ENCODE data around the gene IGFL4.
"Not testable (repeated sequence)": the region's sequence is repeated elsewhere in the genome, so short reads cannot be mapped to it uniquely, and the experiment has no call there.

Gene IGFL4

DNA sequence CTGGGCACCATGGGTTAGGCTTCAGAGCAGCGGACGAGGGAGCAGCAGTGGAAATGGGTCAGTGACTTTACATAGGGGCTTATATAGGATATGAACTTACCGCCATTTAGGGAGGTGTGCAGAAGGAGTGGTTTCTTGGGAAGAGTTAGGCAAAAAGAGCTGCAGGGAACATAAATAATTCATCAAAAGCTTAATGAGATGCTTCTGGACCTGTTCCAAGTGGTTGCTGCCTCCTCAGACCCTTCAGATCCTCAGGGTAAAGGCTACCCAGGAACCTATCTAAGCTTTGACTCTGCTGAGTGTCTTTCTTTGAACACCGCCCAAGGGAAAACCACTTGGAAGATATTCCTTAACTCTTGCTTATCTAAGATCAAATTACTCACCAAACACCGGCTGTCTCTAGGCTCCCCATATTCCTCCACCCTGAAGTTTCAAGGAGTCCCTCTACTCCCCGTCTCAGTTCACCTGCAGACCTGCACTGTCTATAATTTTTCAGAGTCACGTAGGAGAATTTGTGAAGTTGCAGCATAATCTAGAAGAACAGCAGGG, at the start of gene IGFL4:
IGFL4 (minus strand) TSS at position 51 of the 549 bp plus-strand sequence; CDS start at position 11, 40 bp downstream.
- no peak for DNase-seq

DNA sequence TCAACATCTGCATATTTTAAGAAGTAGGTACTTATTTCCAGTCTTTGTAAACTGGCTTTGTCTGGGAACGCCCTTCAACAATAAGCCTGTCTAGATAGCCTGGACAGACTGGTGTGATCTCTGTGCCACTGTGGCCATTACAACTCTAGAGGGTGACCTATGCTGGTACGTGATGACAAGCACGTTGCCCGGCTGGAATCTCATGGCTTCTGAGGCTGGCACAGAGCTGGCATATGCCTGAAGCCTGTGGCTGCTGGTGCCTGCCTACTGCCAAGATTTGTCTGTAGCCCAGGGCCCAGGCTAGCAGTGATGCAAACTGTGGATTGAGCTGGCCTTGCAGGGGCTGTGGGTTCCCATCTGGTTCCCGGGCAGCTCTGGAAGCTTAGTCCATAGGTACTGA, 49.6 kb upstream of the IGFL4 start:
- no peak for DNase-seq

DNA sequence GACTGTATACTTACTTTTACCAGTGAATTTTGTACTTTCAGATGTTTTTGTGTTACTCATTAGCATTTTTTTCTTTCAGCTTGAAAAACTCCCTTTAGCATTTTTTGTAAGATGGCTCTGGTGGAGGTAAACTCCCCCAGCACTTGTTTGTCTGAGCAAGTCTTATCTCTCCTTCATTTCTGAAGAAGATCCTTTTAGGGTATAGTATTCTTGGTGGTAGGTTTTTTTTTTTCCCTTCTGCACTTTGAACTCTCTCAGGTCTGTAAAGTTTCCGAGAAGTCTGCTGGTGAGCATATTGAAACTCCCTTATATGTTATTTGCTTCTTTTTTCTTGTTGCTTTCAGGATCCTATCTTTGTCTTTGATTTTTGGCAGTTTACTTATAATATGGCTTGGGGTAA, 48.6 kb upstream of the IGFL4 start:
- DNase-seq = no peak

DNA sequence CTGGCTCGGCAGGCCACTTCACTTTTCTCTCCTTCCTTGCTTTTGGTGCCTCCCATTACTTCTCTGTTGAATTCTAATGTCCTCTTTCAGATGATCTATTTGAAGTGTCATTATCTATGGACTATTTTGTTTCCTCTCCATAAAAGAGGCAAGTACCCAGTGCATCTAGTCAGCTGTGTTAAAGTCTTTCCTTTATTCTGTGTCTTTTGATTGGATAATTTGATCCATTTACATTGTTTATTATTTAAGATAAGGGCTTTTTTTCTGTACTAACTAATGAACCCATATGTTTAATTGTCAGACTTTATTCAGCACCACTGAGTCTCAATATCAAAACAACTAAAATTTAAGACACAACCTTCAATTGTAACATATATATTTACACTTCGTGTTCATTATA, 47.3 kb upstream of the IGFL4 start:
- no peak for DNase-seq

DNA sequence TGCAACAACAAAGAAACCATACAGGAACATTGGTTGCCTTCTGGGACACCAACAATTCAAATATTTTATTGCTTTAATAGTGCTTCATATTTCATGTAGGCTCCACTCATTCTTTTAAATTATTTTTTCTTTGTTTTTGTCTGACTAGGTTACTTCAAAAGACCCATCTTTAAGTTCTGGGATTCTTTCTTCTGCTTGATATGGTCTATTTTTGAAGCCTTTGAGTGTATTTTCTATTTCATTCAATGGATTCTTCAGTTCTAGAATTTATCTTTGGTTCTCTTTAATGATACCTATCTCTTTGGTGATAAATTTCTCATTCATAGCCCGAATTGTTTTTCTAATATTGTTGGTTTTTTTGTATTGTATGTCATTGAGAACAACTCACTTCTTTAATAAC, 45.1 kb upstream of the IGFL4 start:
- no peak for DNase-seq

DNA sequence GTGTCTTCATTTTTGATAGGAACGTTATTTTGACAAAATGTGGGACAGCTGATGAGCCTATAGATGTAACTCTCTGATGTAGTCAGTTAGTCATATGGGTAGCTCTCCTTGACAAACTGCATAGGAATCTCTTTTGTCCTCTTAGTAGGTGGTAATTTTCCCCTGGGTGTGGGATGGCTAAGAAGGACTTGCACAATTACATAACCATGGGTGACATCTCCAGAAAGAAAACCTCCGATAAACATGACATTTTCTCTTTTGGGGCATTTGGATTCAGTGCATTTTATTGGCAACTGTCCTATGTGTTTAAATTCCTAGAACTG, 41.9 kb upstream of the IGFL4 start:
- no peak for DNase-seq

DNA sequence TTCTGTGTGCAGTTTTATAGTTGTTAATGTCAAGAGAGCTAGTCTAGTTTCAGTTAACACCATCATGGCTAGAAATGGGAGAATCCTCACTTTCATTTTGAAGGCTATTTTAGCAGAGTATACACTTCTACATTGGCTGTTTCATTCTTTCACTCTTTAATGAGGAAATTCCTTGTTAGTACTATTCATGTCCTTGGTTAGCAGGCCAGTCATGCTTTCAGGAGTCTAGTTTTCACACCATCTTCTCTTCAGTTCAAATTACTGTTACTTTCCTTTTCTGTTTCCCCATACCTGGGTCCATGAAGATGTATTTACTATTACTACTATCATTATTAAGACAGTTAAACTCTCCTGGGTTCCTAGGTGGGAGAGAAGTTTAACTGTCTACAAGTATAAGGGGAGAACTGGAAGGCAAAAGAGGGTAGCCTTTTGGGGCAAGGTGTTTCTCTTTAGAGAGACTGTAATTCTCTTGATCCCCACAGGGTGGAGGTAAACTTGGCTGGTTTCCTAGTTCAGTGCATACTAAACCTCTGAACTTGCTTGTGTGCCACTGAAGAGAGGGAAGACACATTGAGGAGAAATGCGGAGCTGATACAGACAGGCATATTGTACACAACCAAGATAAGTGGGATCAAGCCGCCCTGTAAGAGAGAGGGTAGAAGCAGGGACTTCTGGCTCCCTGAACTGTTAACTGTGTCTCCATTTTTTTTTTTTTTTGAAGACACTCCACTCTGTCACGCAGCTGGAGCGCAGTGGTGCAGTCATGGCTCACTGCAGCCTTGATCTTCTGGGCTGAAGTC, 41.3 kb upstream of the IGFL4 start:
- no peak for DNase-seq

DNA sequence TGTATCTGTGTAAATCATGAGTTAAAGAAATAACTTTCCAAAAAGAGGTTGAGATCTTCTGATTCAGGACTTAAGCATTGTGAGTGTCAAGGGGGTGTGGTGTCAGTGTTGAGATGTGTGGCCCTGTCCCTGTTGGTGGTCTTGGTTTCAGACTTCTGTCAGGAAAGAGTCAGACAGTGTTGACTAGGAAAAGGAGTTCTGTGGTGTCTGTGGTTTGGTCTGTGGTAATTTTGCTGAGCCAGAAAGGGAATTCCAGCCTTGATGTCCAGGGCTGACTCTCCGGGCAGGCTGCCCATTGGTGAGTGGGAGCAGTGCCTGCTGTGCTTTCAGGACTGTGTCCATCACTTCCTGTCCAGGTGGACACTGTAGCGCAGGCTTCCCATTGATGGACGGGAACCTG, 39.8 kb upstream of the IGFL4 start:
- DNase-seq = no peak

DNA sequence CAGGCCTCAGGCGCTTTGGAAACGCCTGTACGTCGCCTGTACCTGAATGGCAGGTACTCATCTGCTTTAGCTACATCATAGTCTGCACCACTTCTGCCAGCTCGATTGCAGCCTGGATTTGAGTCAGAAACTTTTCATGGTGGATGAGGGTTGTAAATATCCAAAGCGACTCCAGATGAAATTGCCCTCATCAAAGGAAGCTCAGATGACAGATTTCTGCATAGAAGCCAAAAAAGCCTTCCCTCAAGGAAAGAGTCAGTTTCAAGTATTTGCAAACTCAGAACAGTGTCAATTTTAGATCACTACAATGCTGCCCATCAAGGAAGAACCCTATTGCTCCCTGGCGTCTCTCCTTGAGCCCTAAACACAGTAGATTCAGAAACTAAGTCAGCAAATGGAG, 38.8 kb upstream of the IGFL4 start:
- no peak for DNase-seq

DNA sequence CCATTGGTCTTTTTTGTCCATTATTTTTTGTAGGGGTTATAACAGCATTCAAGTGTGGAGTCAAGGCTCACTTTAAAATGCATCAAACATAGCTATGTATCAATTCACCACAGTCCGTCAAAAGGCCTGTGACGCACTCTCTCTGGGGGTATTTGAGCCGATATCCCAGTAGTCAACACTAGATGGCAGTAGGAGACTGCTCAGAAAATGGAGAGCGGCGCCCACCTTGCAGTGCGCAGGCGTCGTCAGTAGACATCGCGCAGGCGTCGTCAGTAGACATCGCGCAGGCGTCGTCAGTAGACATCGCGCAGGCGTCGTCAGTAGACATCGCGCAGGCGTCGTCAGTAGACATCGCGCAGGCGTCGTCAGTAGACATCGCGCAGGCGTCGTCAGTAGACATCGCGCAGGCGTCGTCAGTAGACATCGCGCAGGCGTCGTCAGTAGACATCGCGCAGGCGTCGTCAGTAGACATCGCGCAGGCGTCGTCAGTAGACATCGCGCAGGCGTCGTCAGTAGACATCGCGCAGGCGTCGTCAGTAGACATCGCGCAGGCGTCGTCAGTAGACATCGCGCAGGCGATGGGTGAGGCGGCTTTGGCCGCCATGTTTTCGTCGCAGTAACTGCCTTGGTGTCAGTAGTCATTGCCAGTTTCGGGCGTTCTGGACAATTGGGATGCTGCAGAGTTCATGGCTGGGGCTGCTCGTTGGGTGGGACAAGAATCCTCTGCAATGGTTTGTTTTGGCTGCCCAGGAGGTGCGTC, 38.0 kb upstream of the IGFL4 start:
- DNase-seq = not testable (repeated sequence)

DNA sequence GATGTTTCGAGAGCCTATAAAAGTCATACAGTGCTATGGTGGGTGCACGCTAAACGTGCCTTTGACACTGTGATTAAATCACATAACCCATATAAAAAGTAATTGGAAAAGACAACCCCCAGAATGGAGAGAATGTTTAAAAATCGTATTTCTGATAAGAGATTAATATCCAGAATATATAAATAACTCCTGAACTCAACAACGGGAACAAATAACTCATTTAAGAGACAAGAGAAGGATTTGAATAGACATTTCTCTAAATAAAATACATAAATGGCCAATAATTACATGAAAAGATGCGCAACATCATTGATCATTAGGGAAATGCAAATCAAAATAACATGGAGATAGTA, 37.0 kb upstream of the IGFL4 start:
- no peak for DNase-seq

DNA sequence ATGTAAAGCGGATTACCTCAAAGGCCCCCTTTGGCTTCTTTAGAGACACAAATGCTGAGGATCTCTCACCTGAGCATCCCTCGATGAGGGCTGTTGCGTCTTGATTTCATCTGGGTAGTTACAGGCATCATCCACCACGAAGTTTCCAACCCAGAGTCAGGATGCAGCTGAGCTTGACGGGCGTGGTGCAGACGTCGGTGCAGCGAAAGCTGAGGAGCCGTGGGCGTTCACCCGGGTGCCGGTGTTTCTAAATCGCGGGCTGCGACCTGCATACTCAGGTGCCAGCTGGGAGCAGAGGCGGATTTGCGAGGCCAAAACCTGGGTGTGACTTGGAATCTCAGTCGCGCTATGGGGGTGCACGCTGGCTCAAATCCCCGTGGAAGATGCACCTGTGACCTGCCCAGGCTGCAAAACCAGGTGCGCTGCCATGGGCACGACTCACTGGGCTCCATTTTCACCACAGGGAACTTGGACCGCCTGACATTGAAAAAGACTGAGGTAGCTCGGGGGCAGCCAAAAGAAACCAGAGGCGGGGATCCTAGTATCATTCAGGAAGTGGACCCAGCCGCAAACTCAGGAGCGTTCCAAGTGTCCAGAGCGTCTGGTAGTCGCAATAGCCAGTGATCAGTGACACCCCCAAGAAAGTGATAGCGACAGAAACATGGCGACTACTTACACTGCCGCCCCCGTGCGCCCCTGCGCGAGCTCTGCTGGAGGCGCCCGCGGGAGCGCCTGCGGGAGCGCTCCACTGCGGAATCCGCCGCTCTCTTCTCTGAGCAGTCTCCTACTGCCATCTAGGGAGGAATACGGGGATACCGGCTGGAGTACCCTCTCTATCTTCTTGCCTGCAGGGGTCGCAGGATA, 36.4 kb upstream of the IGFL4 start:
- peak; percentile 21 for DNase-seq

DNA sequence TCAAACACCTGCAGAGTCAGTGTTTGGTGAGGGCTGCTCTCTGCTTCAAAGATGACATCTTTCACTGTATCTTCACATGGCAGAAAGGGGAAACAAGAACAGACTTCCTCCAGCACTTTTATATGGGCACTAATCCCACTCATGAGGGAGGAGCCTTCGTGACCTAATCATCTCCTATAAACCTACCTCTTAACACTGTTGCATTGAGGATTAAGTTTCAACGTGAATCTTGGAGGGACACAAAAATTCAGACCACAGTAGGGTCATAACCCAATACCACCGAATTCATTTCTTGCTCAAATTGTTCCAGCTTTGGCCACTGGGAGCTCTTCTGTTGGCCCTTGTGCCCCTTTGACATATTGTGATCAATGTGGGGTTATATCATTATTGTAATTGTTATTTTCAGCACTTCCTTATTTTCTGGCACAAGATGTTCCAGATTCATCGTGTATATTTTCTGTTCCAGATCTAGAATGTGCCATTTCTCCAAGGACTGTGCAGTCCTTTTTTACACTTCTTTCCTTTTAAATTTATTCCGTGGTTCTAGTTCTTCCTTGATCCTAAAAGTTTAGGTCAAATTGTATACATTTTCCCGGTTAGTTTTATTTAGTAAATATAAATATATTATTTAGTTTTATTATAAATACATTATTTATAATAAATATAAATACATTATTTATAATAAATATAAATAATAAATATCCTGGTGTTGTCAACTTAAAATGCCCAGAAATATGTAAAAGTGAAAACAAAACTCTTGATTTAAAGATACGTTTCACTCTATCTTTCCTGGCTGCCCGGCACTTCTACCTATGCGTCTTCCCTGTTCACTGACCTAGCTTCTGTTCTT, 35.5 kb upstream of the IGFL4 start:
- no peak for DNase-seq

DNA sequence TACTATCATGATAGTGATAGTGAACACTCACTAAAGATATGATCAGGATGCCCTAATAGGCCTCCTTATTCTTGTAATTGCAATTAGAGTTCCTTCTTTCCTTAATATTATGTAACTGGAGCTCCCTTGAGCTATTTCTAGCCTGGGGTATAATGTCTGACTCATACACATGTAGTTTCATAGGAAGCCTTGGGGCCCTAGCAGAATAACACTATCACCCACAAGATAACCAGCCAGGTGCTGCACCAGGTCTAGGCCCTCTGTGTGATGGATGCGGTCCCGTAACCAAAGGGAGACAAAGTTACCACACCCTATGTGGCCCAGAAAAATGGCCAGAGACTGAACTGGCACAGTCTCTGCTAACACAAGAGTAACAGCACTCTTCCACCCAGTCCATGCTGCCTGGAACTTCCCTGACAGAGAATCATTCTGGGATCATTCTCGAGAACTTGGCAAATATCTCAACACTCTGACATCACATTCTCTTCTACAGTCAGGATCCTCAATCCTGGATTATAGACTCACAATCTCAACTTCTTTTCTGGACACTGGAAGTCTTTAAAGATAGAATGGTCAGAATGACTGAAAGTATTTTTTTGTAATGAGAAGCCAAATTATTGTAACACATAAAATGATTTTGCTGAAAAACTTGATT, 32.6 kb upstream of the IGFL4 start:
- DNase-seq = no peak

DNA sequence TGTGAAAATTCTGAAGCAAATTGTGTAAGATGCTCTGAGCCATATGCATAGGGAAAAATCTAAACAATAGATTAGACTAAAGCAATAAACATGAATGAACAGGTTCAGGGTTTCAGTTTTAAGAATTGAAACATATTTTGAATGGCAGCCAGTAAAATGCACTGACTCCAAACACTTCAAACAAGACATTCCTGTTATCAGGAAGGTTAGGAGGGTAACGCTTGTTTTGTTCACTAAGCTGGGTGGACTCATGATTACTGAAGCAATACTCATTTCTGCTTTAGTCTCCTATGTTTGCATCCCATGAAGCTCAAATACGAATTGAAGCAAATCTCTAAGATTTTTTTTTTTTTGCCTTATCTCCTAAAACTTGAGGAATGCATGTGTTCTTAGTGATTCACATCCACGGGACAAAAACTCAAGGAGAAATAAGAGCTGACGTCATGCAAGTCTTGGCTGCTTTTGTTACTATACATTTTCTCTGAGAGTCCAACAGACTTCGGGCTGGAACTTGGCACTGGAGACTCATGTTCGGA, 29.1 kb upstream of the IGFL4 start:
- no peak for DNase-seq

DNA sequence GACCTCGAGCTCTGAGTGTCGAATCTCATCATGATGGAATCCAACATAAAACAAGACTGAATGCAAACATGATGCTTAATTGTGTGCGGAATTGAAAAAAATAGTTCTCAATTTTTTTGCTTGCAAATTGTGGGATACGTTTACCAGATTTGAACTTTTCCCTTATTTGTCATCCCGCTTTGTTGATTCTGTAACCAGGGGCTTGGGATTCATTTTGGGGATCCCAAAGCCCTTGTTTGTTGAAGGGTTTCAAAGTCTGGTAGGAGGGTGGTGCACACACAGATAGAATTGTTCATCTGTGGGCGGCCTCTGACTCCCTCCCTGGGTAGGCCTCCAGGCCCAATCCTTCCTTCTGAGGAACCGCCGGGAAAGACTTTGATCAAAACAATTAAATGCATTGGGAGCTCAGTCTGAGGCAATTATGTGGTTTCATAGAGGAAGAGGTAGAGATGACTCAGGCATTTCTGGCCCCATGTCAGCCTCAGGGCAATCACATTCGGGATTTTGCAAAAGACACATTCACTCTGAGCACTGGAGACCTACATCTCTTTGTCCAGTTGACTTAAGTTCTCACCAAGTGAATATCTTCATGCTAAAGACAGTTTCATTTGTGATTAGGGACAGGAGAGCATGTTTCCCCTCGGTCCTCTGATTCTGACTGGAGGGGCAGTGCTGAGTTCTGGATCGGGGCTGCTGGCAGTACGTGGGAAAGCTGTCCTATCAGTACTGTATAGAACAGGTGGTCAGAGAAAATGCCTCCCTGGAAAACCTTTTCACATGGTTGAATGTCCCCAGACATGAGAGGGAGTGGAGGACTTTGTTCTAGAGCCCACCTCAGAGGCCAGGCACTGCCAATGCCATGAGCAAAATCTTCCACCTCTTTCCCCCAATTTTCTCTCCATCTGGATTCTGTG, 27.8 kb upstream of the IGFL4 start:
- DNase-seq = no peak

DNA sequence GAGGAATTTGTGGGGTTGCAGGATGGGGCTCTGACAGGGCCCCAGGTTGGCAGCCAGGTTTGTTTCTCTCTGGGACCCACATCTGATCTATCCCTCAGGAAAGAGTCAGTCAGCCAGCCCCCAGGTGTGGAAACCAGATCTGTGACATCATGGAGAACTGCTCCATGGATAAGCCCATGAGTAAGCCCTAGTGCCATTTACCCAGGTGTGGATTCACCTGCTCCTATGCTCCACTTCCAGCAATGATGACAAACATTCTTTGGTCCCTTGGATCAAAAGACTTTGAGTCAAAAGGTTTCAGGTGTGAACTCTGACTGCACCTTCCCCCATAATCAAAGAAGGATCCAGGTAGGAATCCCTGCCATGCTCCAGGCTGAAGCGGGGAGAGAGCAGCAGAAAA, 26.9 kb upstream of the IGFL4 start:
- no peak for DNase-seq

DNA sequence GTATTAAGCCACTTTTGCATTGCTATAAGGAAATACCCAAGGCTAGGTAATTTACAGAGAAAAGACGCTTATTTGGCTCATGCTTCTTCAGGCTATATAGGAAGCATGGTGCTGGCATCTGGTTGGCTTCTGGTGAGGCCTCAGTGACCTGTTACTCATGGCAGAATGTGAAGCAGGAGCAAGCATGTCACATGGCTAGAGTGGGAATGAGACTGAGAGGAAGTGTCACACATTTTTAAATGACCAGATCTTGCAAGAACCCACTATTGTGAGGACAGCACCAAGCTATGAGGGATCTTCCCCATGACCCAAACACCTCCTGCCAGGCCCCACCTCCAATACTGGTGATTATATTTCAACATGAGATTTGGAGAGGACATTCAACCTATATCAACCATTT, 25.7 kb upstream of the IGFL4 start:
- no peak for DNase-seq

DNA sequence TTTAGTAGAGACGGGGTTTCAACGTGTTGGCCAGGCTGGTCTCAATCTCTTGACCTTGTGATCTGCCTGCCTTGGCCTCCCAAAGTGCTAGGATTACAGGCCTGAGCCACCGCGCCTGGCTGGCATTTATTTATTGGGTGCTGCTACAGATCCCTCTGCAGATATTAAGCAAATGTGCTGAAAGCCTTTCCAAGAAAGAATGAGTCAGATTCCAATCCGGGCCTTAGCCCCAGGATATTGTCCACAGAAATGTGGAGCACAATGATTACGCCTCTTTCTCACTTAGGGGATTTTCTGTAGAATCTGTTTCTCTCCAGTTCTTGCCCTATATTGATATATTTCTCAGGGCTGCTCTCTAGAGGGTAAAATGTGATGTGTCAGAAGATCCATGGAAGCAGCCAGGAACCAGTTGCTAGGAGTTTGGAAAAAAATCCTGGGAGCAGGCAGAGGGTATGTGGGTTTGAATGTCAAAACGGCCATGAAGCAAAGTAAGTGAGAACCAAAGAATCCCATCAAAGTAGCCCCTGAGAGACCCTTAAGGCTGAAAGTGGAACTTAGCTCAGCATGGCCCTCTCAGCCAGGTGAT, 24.8 kb upstream of the IGFL4 start:
- no peak for DNase-seq

DNA sequence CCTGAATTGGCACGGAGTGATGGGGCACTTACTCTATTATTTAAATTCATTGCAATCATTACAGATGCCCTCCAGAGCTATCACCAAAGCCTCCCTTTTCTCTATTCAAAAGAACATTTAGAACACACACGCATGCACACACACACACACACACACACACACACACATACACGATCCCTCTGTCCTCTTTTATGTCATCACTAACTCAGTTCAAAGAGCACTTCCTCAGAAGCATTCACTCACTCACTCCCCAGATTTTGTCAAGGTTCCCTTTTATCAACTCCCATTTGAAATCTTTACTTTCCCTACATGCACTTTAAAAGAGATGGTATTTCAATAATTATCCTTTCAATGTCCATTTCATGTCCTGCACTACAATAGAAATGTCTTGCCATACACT, 22.4 kb upstream of the IGFL4 start:
- no peak for DNase-seq
